Measurements from ENCODE around the gene MMP7. TPM values are rescaled to one million over a fixed set of nuclear protein-coding genes. Genes with fewer than 3 reads are reported as not detected.

MMP7 gene
- total and polyA plus RNA-seq, 2 experiments from 2014 or later = not detected

DNA sequence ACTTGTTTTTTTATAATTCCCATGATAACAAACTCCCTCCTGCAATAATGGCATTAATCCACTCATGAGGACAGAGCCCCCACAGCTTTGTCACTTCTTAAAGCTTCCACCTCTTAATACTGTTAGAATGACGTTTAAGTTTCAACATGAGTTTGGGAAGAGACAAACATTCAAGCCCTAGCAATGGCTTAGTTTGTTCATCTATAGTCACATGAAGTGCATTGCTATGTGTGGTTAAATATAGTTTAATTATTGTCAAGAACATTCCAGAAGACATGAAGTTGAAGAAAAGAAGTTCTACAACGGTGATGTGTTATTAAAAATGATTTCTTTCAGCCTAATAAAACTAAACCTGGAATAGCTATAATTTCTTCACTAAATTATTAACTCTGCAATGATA, 30.6 kb downstream of the MMP7 start:
- H3K79me2 ChIP-seq (replicated peaks; ENCODE audit: insufficient read depth) = no peaks in the 10 kb centered on the region
- no peak overlapping the region for H3K4me3 ChIP-seq
- TF ChIP-seq POLR2AphosphoS5 (IDR thresholded peaks at IDR 0.05; ENCODE audit: low read depth) = no peak
- no peak for TF ChIP-seq STAT1 (IDR thresholded peaks at IDR 0.05; ENCODE audit: unreplicated experiment)
- TF ChIP-seq, protein P1, sequence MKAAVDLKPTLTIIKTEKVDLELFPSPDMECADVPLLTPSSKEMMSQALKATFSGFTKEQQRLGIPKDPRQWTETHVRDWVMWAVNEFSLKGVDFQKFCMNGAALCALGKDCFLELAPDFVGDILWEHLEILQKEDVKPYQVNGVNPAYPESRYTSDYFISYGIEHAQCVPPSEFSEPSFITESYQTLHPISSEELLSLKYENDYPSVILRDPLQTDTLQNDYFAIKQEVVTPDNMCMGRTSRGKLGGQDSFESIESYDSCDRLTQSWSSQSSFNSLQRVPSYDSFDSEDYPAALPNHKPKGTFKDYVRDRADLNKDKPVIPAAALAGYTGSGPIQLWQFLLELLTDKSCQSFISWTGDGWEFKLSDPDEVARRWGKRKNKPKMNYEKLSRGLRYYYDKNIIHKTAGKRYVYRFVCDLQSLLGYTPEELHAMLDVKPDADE (IDR thresholded peaks at IDR 0.05) = no peak
- no peak for TF ChIP-seq NANOG (IDR thresholded peaks at IDR 0.05; ENCODE audit: borderline replicate concordance)
- TF ChIP-seq, protein P2, sequence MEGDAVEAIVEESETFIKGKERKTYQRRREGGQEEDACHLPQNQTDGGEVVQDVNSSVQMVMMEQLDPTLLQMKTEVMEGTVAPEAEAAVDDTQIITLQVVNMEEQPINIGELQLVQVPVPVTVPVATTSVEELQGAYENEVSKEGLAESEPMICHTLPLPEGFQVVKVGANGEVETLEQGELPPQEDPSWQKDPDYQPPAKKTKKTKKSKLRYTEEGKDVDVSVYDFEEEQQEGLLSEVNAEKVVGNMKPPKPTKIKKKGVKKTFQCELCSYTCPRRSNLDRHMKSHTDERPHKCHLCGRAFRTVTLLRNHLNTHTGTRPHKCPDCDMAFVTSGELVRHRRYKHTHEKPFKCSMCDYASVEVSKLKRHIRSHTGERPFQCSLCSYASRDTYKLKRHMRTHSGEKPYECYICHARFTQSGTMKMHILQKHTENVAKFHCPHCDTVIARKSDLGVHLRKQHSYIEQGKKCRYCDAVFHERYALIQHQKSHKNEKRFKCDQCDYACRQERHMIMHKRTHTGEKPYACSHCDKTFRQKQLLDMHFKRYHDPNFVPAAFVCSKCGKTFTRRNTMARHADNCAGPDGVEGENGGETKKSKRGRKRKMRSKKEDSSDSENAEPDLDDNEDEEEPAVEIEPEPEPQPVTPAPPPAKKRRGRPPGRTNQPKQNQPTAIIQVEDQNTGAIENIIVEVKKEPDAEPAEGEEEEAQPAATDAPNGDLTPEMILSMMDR (conservative IDR thresholded peaks at IDR 0.05; ENCODE audit: low read depth in 2 of 2) = no peak
- TF ChIP-seq, protein P3, sequence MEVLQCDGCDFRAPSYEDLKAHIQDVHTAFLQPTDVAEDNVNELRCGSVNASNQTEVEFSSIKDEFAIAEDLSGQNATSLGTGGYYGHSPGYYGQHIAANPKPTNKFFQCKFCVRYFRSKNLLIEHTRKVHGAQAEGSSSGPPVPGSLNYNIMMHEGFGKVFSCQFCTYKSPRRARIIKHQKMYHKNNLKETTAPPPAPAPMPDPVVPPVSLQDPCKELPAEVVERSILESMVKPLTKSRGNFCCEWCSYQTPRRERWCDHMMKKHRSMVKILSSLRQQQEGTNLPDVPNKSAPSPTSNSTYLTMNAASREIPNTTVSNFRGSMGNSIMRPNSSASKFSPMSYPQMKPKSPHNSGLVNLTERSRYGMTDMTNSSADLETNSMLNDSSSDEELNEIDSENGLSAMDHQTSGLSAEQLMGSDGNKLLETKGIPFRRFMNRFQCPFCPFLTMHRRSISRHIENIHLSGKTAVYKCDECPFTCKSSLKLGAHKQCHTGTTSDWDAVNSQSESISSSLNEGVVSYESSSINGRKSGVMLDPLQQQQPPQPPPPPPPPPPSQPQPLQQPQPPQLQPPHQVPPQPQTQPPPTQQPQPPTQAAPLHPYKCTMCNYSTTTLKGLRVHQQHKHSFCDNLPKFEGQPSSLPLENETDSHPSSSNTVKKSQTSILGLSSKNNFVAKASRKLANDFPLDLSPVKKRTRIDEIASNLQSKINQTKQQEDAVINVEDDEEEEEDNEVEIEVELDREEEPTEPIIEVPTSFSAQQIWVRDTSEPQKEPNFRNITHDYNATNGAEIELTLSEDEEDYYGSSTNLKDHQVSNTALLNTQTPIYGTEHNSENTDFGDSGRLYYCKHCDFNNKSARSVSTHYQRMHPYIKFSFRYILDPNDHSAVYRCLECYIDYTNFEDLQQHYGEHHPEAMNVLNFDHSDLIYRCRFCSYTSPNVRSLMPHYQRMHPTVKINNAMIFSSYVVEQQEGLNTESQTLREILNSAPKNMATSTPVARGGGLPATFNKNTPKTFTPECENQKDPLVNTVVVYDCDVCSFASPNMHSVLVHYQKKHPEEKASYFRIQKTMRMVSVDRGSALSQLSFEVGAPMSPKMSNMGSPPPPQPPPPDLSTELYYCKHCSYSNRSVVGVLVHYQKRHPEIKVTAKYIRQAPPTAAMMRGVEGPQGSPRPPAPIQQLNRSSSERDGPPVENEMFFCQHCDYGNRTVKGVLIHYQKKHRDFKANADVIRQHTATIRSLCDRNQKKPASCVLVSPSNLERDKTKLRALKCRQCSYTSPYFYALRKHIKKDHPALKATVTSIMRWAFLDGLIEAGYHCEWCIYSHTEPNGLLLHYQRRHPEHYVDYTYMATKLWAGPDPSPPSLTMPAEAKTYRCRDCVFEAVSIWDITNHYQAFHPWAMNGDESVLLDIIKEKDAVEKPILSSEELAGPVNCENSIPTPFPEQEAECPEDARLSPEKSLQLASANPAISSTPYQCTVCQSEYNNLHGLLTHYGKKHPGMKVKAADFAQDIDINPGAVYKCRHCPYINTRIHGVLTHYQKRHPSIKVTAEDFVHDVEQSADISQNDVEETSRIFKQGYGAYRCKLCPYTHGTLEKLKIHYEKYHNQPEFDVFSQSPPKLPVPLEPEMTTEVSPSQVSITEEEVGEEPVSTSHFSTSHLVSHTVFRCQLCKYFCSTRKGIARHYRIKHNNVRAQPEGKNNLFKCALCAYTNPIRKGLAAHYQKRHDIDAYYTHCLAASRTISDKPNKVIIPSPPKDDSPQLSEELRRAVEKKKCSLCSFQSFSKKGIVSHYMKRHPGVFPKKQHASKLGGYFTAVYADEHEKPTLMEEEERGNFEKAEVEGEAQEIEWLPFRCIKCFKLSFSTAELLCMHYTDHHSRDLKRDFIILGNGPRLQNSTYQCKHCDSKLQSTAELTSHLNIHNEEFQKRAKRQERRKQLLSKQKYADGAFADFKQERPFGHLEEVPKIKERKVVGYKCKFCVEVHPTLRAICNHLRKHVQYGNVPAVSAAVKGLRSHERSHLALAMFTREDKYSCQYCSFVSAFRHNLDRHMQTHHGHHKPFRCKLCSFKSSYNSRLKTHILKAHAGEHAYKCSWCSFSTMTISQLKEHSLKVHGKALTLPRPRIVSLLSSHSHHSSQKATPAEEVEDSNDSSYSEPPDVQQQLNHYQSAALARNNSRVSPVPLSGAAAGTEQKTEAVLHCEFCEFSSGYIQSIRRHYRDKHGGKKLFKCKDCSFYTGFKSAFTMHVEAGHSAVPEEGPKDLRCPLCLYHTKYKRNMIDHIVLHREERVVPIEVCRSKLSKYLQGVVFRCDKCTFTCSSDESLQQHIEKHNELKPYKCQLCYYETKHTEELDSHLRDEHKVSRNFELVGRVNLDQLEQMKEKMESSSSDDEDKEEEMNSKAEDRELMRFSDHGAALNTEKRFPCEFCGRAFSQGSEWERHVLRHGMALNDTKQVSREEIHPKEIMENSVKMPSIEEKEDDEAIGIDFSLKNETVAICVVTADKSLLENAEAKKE (CRISPR knock-in tag; IDR thresholded peaks at IDR 0.05) = no peak
- TF ChIP-seq EZH2 (IDR thresholded peaks at IDR 0.05; ENCODE audit: low read depth, unreplicated experiment) = no peak
- no peak for TF ChIP-seq EZH2phosphoT487 (IDR thresholded peaks at IDR 0.05; ENCODE audit: unreplicated experiment)
- TF ChIP-seq ZNF331 (CRISPR knock-in tag; IDR thresholded peaks at IDR 0.05; ENCODE audit: low read depth) = no peak
- no peak for TF ChIP-seq ZNF114 (CRISPR knock-in tag; IDR thresholded peaks at IDR 0.05)
- TF ChIP-seq CREB1 (CRISPR knock-in tag; IDR thresholded peaks at IDR 0.05; ENCODE audit: low read depth) = no peak
- TF ChIP-seq JUNB (IDR thresholded peaks at IDR 0.05; ENCODE audit: unreplicated experiment) = no peak
- TF ChIP-seq, protein P4, sequence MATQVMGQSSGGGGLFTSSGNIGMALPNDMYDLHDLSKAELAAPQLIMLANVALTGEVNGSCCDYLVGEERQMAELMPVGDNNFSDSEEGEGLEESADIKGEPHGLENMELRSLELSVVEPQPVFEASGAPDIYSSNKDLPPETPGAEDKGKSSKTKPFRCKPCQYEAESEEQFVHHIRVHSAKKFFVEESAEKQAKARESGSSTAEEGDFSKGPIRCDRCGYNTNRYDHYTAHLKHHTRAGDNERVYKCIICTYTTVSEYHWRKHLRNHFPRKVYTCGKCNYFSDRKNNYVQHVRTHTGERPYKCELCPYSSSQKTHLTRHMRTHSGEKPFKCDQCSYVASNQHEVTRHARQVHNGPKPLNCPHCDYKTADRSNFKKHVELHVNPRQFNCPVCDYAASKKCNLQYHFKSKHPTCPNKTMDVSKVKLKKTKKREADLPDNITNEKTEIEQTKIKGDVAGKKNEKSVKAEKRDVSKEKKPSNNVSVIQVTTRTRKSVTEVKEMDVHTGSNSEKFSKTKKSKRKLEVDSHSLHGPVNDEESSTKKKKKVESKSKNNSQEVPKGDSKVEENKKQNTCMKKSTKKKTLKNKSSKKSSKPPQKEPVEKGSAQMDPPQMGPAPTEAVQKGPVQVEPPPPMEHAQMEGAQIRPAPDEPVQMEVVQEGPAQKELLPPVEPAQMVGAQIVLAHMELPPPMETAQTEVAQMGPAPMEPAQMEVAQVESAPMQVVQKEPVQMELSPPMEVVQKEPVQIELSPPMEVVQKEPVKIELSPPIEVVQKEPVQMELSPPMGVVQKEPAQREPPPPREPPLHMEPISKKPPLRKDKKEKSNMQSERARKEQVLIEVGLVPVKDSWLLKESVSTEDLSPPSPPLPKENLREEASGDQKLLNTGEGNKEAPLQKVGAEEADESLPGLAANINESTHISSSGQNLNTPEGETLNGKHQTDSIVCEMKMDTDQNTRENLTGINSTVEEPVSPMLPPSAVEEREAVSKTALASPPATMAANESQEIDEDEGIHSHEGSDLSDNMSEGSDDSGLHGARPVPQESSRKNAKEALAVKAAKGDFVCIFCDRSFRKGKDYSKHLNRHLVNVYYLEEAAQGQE (IDR thresholded peaks at IDR 0.05; ENCODE audit: unreplicated experiment) = no peak
- H3K36me3 ChIP-seq (ENCODE audit: insufficient read depth) = no peaks in the 10 kb centered on the region
- H3K27ac ChIP-seq (ENCODE audit: low read depth) = no peak overlapping the region
- H3K27ac Mint-ChIP-seq = peak overlapping the region; percentile 37; the same call in 1 of the 2 replicates
- H2AFZ ChIP-seq = no peak overlapping the region
- no peaks in the 10 kb centered on the region for H3K27me3 ChIP-seq (ENCODE audit: insufficient read depth)
- no peak overlapping the region for H3K4me2 ChIP-seq
- no peaks in the 10 kb centered on the region; the same call in 1 of the 2 replicates for H4K20me1 ChIP-seq (replicated peaks; ENCODE audit: insufficient read depth)
- no peaks in the 10 kb centered on the region for H3K36me3 Mint-ChIP-seq (ENCODE audit: low read depth)
- H3K9me3 Mint-ChIP-seq = no peaks in the 10 kb centered on the region
- no peak for ATAC-seq
- no peaks in the 10 kb centered on the region for H3K9me2 ChIP-seq (ENCODE audit: insufficient read depth)
- H3F3A ChIP-seq (replicated peaks; ENCODE audit: low read depth) = no peaks in the 10 kb centered on the region
- no peak overlapping the region for H3K4me3 Mint-ChIP-seq
- DNase-seq (ENCODE audit: low spot score) = no peak
- H3K27me3 Mint-ChIP-seq (ENCODE audit: insufficient read depth, low read depth, poor library complexity) = peaks cover 7% of the 10 kb centered on the region
- H3K4me1 Mint-ChIP-seq = peaks cover 5% of the 10 kb centered on the region
- H3K4me1 ChIP-seq (ENCODE audit: insufficient read depth) = no peaks in the 10 kb centered on the region

All from GM23338 (cell line).